ENCODE data around the gene ASGR2.

- no peak for TF ChIP-seq CTCF (conservative IDR thresholded peaks at IDR 0.05 in 1 of 2, IDR thresholded peaks at IDR 0.05 in 1 of 2; ENCODE audit: low read depth in 1 of 2, low read length in 2 of 2)
- TF ChIP-seq EZH2 (IDR thresholded peaks at IDR 0.05; ENCODE audit: low read length, missing control alignments): no peak
Observed at GRCh38 chr17:7114875-7115614, 423 bp upstream of the ASGR2 start.

Measured in fibroblast of lung (primary cell).